ENCODE results near the gene AXL.

- TF ChIP-seq EZH2 (IDR thresholded peaks at IDR 0.05; ENCODE audit: low read depth) (no peak), CTCF (conservative IDR thresholded peaks at IDR 0.05) (no peak)
These were observed 29.5 kb upstream of the AXL start for GRCh38 chr19:41189425-41190065.
